Umbilical cord (tissue), 2 donors: ENCODE results near the gene TRMT2A. TPM values are rescaled to one million over a fixed set of nuclear protein-coding genes. Genes with fewer than 3 reads are reported as not detected.
"Not testable (repeated sequence)": the region's sequence is repeated elsewhere in the genome, so short reads cannot be mapped to it uniquely, and the experiment has no call there.

Experiments
- DNase-seq: peaks from one replicate; pipeline ENCODE4 v3.0.0-alpha.2; 2015; ENCODE audit warnings: low spot score
- total RNA-seq: library from RNA; depleted of rRNA; stranded (reverse); fragments of >200 nt; gene quantifications from one replicate; pipeline ENCODE4 v1.2.3, GENCODE V29; 2014; ENCODE audit warnings: low replicate concordance; ENCODE audit not compliant: insufficient read depth

Gene TRMT2A, protein sequence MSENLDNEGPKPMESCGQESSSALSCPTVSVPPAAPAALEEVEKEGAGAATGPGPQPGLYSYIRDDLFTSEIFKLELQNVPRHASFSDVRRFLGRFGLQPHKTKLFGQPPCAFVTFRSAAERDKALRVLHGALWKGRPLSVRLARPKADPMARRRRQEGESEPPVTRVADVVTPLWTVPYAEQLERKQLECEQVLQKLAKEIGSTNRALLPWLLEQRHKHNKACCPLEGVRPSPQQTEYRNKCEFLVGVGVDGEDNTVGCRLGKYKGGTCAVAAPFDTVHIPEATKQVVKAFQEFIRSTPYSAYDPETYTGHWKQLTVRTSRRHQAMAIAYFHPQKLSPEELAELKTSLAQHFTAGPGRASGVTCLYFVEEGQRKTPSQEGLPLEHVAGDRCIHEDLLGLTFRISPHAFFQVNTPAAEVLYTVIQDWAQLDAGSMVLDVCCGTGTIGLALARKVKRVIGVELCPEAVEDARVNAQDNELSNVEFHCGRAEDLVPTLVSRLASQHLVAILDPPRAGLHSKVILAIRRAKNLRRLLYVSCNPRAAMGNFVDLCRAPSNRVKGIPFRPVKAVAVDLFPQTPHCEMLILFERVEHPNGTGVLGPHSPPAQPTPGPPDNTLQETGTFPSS
- total RNA-seq = 30.8 TPM

DNA sequence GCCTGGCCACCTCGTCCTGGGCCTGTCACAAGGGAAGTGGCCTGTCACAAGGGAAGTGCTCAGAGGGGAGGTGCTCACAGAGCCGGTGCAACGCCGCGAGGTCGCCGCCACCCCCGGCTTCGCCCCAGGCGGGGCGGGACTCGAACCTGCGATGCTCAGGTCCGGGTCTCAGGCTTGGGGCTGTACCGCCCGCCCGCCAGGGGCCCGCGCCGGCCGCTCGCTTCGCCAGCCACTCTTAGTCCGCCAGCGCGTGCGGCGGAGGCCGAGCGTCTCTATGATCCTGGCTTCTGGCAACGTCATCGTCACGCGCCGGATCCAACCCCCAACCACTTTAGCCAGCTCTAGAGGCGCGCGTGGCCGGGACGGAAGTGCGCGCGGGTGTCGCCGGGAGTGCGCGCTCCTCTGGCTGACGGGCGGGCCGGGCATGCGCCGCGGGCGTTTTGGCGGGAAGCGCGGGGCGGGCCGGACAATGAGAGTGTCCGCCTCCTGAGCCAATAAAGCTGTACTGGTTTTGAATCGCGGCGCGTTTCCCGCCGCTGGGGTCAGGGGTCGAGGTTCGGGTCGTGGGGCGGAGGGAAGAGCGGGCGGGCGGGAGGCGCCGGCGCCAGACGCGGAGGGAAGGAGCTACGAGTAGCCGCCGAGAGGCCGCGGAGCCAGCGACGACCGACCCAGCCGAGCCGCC, at the start of gene TRMT2A:
TSS of gene TRMT2A (minus strand) at position 276 of the 682 bp plus-strand sequence. CDS start 320 bp downstream, outside the sequence.
- peak; percentile 99 for DNase-seq

DNA sequence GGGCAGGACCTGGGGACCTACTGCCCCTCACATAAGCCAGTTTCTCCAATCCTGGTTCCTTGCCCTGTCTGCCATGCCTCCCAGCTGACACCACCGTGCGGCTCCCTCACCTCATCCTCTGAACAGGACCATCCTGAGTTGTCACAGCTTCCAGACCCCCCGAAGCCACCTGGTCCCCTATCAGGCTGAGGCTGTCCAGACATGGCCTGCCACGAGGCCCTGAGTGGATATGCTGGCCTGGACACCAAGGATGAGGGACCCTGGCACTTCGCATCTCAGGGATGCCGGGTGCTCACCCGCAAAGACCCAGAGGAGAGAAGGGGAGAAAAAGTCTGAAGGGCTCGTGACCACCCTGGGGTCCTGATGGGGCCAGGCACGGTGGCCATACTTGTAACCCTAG, 49.7 kb upstream of the TRMT2A start:
- no peak for DNase-seq

DNA sequence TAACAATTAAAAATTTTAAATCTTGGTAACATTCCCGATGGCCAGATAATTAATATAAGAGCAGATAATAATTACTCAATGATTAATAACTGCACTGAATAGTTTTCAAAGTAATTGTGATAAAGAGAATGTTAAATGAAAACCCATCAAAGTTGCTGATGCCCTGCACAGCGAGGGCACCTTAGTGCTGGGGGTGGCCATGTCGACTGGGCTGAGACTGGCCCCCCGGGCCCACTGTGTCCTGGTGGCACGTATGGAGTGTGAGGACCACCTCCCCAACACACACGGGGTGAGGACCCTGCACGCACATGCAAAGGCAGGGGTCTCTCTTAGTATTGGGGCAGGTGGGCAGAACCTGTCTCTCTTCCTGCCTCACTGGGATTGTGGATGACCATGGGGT, 48.9 kb upstream of the TRMT2A start:
- no peak for DNase-seq

DNA sequence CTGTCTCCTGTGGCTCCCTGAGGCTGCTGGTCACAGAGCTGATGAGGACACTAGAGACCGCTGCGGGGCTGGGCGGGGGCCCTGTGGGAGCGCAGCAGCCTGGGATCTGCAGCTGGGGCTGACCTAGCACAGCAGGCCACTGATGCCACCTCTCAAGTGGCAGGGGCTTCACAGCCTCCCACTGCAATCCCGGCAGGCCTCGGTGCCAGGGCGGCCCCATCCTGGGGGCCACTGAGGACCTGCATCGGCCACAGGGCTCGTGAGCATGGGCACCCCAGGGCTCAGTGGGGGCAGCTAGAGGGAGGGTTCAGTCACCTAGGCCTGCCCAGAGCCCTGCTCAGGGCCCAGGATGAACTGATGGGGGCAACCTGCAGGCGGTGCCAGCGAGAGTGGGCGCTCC, 48.4 kb upstream of the TRMT2A start:
- DNase-seq = no peak

DNA sequence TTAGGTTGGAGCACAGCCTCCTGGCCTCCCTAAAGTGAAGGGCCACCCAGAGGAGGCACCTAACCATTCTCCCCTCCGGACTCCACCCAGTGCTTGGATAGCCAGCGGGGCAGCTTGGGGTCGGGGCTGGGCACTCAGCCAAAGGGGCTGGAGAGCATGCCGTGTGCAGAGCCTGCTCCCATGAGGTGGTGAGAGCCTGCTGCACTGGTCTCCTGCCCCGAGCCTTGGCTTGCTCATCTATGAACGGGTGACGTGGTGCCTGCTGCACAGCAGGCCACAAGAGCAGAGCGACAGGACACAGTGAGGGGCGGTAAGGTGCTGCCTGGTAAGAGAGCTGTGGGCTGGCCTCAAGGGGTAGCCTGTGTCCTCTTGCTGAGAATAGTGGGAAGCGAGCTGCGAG, 47.8 kb upstream of the TRMT2A start:
- no peak for DNase-seq

DNA sequence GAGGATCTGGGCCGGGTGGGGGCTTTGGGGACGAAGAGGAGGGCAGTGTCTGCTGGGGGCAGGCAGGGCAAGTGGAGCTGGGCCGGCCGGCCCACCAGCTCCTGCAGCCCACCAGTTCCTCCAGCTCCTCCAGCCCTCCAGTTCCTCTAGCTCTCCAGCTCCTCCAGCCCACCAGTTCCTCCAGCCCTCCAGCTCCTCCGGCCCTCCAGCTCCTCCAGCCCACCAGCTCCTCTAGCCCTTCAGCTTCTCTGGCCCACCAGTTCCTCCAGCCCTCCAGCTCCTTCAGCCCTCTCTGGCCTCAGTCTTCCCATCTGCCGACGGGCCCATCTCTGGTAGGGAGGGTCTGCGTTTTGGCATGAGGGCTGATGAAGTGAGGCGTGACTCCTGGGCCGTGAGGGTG, 43.0 kb upstream of the TRMT2A start:
- DNase-seq = no peak

DNA sequence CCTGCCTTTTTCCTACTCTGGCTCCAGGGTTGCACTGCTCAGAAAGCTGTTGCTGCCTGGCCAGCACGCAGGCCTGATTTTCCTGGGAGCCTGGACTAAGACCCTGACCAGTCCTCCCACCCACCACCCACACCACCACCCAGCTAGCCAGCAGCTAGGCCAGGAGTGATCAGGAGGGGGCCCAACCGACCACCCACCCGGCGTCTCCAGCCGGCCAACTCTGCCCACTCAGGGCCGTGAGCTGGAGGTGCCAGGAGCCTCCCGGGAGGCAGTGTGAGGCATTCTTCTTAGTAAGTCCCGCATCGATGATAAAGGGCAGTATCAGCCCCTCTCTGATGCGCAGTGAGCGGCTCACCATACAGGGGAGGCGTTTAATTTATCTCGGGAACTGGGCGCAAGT, 42.5 kb upstream of the TRMT2A start:
- DNase-seq = not testable (repeated sequence)

DNA sequence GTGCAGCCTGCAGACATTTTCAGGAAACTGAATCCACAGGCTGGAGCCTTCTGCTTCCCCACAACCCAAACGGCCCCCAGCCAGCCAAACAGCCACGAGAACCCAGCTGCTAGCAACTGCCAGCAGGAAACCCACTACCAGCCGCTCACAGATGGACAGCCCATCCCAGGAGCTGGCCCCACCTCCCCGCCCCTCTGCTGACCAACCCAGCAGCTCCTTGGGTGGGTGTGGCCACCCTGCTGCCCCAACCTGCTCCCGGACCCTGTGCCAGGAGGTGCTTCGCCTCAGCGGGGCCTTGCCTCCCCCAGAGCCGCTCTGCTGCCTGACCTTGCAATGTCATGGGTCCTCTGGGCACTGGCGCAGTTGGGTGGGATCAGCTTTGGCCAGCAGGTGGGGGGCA, 42.0 kb upstream of the TRMT2A start:
- DNase-seq = no peak

DNA sequence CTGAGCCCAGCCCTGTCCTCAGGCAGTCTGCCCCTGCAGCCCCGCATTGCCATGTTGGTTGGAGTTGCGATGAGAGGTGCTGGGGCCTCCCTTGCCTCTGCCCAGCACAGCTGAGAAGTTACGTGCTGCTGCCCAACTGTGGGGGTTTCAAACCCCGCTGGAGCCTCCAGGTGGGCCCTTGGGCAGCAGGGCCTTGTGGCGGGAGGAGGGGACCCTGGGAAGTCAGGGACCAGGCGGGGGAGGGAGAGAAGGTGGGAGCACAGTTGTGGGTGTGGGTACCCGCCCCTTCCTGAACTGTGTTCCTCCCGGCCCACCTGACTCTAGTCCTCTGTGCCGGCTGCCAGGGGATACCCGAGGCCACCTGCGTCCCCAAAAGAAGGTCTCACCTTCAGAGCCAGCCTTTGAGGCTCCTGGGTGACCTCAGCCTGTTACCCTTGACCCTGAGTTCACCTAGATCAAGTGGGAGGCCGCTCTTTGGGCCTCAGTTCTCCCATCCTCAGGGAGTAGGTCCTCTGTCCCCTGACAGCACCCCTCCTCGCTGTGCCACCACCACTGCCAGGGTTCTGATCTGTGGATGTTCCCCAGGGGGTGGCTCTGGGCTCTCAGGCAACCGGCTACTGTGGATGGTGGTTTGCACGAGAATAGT, 41.5 kb upstream of the TRMT2A start:
- no peak for DNase-seq

DNA sequence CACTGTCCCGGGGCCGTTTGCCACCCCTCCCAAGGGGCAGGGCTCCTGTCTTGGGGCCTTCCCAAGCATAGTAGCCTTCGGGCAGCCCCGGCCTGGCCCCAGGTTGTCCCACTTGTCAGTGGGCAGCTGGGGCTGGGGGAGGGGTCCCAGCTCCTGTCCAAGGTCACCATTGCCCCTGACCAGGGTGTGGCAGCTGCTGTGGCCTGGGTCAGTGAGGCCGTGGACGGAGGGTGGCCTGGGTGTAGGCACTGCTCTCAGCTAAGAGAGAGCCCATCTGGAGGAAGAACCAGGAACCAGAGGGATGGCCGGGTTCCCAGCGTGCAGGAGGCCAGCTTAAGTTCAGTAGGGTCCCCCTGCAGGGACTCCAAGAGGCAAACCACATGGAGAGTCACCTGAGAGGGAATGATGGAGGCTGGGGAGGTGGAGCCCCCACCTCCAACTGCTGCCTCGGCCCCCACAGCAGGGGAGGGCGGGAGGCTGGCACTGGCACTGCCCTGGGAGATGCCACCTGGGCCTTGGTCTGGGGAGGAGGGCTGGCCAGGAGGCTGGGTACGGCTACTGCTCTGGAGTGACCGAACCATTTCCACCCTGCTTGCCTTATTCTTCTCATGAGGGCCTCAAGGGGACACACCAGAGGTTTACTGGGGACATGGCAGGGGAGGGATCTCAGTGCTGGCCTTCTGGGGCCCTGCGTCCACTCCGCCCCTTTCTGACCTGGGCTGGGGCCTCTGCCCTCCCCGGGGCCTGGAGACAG, 40.6 kb upstream of the TRMT2A start:
- no peak for DNase-seq

DNA sequence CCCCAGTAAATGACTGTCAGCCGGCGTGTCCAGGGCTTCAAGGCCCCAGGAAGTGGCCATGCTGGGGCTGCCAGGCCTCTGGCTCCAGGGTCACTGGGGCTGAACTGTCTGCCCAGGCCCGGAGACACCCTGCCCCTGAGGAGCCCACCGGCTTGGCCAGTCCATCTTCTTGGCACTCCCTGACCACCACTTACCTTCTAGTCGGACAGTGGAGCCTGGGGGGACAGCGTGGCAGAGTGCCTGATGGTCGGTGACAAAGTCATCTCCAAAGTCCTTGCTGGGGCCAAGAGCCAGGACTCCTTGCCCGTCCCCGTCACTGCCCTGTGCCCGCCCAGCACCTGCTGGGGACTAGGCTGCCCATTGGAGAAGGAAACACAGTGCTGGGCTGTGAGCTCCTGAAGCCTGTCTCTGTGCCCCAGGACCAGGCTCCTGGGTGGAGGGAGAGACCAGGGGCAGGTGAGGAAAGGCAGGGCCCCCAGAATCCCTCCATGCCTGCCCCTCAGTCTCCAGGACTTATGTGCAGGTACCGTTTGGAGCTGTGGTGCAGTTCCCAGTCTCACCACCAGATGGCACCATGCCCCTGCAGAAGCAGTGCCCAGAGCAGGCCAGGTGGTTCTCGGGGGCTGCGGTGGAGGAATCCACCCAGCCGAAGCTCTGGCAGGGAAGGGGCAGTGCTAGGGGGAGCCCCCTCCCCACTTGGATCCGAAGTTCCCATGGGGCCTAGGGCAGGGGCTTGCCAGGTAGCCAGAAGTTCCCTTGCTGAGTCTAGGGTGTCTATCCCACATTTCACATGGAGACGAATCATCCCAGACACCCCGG, 39.8 kb upstream of the TRMT2A start:
- peak; percentile 58 for DNase-seq

DNA sequence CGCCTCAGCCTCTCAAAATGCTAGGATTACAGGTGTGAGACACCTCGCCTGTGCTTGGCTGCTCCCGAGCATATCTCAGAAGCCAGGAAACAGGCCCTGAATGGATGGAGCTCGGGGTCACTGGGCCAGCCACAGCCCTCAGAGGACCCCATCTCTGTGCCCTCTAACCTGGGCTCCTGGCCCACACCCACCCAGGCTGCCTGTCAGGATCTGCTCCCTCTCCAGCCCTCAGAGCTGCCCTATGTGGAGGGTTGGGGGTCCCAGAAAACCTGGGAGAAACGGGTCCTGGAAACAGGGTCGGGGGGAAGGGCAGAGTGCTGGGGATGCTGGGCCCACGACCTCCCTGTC, 39.0 kb upstream of the TRMT2A start:
- DNase-seq = no peak

DNA sequence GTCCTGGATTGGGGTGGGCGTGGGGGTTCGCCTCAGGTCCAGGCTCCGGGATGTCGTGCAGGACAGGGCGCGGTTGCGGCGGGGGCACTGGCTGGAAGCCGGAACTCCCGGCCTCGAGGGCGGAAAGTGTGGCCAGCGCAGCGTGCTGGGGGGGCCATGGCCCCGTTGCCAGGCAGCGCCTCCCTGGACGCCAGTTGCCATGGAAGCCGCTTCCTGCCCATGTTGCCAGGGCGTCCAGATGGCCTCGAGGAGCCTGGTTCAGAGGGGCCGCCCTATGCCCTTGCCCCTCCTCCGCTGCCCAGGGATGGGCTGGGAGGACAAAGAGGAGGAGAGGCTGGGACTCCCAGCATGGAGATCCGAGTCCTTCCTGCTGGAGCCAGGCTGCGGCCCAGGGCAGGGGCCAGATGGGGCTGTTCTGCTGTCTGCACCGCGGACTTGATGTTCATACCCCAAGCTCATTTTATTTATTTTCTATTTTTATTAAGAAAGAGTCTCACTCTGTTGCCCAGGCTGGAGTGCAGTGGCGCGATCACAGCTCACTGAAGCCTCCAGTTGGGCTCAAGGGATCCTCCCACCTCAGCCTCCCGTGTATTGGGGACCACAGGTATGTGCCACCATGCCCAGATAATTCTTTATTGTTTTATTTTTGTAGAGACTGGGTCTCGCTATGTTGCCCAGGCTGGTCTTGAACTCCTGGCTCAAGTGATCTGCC, 38.5 kb upstream of the TRMT2A start:
- no peak for DNase-seq

DNA sequence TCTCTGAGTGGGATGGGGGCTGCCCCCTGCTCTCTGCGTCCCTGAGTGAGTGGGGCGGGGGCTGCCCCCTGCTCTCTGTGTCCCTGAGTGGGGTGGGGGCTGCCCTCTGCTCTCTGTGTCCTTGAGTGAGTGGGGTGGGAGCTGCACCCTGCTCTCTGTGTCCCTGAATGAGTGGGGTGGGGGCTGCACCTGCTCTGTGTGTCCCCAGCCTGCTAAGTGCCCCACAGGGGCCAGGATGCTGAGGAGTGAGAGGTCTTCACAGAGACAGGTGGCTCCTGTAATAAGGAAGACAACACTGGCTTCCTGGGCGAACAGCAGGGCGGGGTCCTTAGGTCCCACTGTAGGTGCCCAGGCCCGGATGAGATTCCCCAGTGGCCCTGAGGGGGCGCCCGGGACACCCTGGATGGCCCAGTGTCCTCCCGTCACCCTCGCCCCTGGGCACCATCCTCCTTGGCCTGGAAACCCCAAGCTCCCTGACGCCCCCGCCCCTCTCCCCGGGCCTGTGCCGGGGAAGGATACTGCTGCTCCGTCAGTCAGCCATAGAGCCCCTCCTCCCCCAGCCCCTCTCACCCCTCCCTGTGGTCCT, 37.7 kb upstream of the TRMT2A start:
- no peak for DNase-seq

DNA sequence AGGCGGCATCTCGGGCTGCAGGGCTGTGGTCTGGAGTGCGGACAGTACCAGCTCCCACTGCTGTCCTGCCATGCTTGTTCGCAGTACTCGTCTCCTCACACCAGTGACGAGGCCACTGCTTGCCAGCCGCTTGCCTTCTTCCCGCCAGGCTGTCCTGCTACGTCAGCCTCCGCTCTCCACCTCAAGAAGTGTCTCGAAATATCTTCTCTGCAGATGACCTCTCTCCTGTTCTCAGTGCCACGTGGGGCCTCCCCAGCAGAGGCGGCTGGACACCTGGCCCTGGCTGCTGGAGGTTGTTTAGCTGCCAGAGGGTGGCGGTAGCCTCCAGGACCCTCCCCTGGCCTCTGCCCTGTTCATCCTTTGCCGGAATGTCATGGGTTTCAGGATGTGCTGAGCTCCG, 36.9 kb upstream of the TRMT2A start:
- no peak for DNase-seq

DNA sequence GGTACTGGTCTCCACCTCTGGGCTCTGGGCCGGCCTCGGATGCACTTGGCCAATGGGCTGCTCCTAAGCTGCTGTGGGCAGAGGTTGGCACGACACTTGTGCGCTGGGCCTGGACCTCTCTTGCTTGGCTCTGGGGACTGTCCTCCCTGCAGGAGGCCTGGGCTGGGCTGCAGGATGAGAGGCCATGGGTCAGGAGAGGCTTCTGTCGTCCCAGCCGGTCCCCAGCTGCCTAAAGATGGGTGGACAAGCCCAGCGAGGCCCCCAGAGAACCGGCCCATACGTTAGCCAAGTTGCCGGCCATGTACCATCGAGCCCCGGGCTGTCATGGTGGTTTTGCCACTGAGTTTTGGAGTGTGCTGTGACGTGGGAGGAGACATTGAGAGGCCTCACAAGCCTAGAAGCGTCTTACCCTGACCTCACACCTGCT, 35.5 kb upstream of the TRMT2A start:
- no peak for DNase-seq

DNA sequence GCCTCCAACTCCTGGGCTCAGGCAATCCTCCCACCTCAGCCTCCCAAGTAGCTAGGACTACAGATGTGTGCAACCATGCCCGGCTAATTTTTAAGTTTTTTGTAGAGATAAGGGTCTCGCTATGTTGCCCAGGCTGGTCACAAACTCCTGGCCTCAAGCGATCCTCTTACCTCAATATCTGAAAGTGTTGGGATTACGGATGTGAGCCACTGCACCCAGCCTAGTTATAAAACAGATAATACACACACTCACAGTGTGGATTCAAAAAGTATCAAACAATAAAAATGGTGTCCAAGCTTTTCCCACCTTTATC, 34.2 kb upstream of the TRMT2A start:
- no peak for DNase-seq

DNA sequence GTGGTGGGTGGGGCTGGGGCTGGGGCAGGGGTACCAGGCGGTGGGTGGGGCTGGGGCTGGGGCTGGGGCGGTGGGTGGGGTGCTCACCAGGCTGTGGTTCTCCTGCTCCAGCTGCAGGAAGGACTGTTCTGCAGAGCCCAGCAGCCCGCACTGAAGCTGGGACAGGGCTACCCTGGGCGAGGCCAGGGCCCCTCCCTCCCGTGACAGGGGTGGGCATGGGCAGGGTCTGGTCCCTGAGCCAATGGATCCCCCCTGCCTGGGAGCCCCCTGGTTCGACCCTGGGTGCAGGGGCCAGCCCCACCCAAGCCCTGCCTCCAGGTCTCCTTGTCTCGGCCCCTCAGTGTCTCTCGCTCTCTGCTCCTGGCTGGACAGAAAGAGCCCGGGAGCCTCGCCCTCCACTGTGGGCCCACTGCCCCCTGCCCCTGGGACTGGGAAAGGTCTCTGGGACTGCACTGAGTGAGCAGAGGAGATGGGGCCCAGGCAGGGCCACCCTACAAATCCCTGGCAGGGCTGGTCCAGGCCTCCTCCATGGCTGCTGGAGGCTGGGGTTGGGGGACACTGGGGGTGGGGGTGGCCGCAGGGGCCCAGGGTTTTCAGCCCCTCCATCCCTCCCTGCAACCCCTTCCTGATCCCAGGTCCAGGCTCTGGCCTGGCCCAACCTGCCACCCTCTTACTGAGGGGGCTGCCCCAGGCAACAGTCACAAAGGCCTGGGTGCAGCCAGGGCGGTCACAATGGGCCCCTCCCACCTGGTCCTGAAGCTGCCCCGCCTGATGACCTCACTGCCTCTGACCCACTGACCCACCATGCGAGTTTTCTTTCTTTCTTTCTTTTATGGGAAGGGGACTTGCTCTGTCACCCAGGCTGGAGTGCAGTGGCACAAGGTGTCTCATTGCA, 33.6 kb upstream of the TRMT2A start, which contains the start of gene CCDC188:
TSS of gene CCDC188 (minus strand) at position 675 of the 895 bp plus-strand sequence. CDS start at position 606, 69 bp downstream.
- DNase-seq = no peak
